Smooth muscle cell (in vitro differentiated cells): ENCODE measurements around the gene CHD9NB. TPM values are rescaled to one million over a fixed set of nuclear protein-coding genes. Genes with fewer than 3 reads are reported as not detected.

Source experiments
- DNase-seq: peaks from one replicate; lab custom pipeline; 2025; ENCODE audit not compliant: unreplicated experiment; lab: John Stamatoyannopoulos, UW
- H2AFZ ChIP-seq: fragments of 200-600 bp; sonication (generic); 2 replicates; pipeline ENCODE4 v1.6.0; 2016; ENCODE audit warnings: antibody characterized with exemption, low read depth, mild to moderate bottlenecking
- H3F3A ChIP-seq: fragments of 200-600 bp; sonication (generic); 2 replicates; pipeline ENCODE4 v1.6.0; 2017; ENCODE audit warnings: antibody characterized with exemption, low read depth
- H3K27ac ChIP-seq: fragments of 200-600 bp; sonication (generic); 2 replicates; pipeline ENCODE4 v1.5.1; 2016; ENCODE audit warnings: low read depth, mild to moderate bottlenecking
- H3K27me3 ChIP-seq: fragments of 200-600 bp; sonication (generic); 2 replicates; pipeline ENCODE4 v1.6.1; 2016; ENCODE audit warnings: low read depth, mild to moderate bottlenecking
- H3K36me3 ChIP-seq: fragments of 200-600 bp; sonication (generic); 2 replicates; pipeline ENCODE4 v1.5.1; 2016; ENCODE audit warnings: low read depth
- H3K4me1 ChIP-seq: fragments of 200-600 bp; sonication (generic); 2 replicates; pipeline ENCODE4 v1.5.1; 2016; ENCODE audit warnings: low read depth
- H3K4me2 ChIP-seq: fragments of 200-600 bp; sonication (generic); 2 replicates; pipeline ENCODE4 v1.6.0; 2016; ENCODE audit warnings: mild to moderate bottlenecking
- H3K4me3 ChIP-seq: fragments of 200-600 bp; sonication (generic); 2 replicates; pipeline ENCODE4 v1.5.1; 2016; ENCODE audit warnings: mild to moderate bottlenecking
- H3K79me2 ChIP-seq: fragments of 200-600 bp; sonication (generic); 2 replicates; pipeline ENCODE4 v1.6.0; 2016; ENCODE audit warnings: low read depth, mild to moderate bottlenecking
- H3K9ac ChIP-seq: fragments of 200-600 bp; sonication (generic); 2 replicates; pipeline ENCODE4 v1.6.0; 2016; ENCODE audit warnings: low read depth
- H3K9me3 ChIP-seq: fragments of 200-600 bp; sonication (generic); replicated peaks from 2 replicates; pipeline ENCODE4 v1.5.1; 2016; ENCODE audit warnings: low read depth
- H4K20me1 ChIP-seq: fragments of 200-600 bp; sonication (generic); 2 replicates; pipeline ENCODE4 v1.6.0; 2016; ENCODE audit warnings: low read depth
- WGBS: methylation state at CpG from one replicate; pipeline ENCODE4 v1.1.7; 2016; ENCODE audit warnings: low lambda C conversion rate; 5-methylcytosine and 5-hydroxymethylcytosine counted together
- polyA plus RNA-seq: library from polyadenylated mRNA; unstranded; fragments of >200 nt; fragmentation: Nextera tagmentation; extraction: Ambion mirVana; gene quantifications from 2 replicates; pipeline ENCODE4 v1.2.1, GENCODE V29; 2016
- total RNA-seq: library from RNA; depleted of rRNA; stranded (reverse); fragments of >200 nt; gene quantifications from 2 replicates; pipeline ENCODE4 v1.2.3, GENCODE V29; 2014
- TF ChIP-seq, protein P1 (sequence below): fragments of 200-600 bp; sonication (generic); IDR thresholded peaks from 2 replicates; pipeline ENCODE4 v1.5.1; 2017; ENCODE audit warnings: borderline replicate concordance, mild to moderate bottlenecking, antibody characterized with exemption; ENCODE audit not compliant: insufficient read depth, poor library complexity, severe bottlenecking

CHD9NB gene
- total and polyA plus RNA-seq, 2 experiments from 2014 or later: not detected

DNA sequence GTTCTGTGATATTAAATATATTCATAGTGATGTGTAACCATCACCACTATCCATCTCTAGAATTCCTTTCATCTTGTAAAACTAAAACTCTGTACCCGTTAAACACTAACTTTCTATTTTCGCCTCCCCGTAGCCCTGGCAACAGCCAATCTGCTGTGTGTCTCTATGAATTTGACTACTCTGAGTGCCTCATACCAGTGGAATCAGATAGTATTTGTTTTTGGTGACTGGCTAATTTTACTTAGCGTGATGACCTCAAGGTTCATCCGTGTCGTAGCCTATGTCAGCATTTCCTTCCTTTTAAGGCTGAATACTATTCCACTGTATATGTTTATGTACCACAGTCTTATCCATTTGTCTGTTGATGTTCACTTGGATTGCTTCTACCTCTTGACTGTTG is 20.3 kb upstream of the CHD9NB start:
- H3K9me3 ChIP-seq: no peaks in the 10 kb centered on the region
- no peak overlapping the region for H2AFZ ChIP-seq
- 96% methylated on average over 6 of the region's 6 CpGs for WGBS
- TF ChIP-seq, protein P1, sequence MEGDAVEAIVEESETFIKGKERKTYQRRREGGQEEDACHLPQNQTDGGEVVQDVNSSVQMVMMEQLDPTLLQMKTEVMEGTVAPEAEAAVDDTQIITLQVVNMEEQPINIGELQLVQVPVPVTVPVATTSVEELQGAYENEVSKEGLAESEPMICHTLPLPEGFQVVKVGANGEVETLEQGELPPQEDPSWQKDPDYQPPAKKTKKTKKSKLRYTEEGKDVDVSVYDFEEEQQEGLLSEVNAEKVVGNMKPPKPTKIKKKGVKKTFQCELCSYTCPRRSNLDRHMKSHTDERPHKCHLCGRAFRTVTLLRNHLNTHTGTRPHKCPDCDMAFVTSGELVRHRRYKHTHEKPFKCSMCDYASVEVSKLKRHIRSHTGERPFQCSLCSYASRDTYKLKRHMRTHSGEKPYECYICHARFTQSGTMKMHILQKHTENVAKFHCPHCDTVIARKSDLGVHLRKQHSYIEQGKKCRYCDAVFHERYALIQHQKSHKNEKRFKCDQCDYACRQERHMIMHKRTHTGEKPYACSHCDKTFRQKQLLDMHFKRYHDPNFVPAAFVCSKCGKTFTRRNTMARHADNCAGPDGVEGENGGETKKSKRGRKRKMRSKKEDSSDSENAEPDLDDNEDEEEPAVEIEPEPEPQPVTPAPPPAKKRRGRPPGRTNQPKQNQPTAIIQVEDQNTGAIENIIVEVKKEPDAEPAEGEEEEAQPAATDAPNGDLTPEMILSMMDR: no peak
- H3K4me3 ChIP-seq: no peak overlapping the region
- no peaks in the 10 kb centered on the region for H3K36me3 ChIP-seq
- H3K4me1 ChIP-seq: peaks cover 6% of the 10 kb centered on the region
- no peaks in the 10 kb centered on the region for H4K20me1 ChIP-seq
- H3K9ac ChIP-seq: no peak overlapping the region
- no peaks in the 10 kb centered on the region for H3K27me3 ChIP-seq
- no peaks in the 10 kb centered on the region for H3F3A ChIP-seq
- peaks cover 82% of the 10 kb centered on the region for H3K79me2 ChIP-seq
- H3K4me2 ChIP-seq: no peak overlapping the region
- no peak for DNase-seq
- no peak overlapping the region for H3K27ac ChIP-seq

DNA sequence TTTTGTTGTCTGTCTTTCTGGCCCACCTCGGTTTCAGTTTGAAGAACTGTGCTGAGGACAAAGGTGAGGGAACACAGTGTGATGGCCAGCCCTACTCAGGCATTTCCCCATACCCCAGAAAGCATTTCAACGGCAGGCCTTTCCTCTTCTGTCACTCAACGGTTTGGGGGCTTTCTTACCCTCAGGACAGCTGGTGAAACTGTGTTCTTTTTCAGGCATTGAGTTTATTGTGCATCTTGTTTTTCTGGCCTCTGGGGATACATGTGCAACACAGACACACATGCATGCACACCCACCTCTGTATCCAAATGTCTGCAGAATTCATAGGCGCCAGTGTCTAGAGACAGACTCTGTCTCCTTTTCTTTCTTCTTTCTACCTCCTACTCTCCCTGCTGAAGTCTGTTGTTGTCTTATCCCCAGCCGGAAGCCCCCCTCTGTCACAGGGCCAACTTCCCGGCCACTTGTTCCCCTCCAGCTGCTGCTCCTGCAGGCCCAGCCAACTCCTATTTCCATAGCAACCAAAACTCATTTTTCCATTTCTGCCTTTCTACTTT is 19.1 kb upstream of the CHD9NB start:
- Histone ChIP-seq H3K4me2 (no peak overlapping the region), H3F3A (no peaks in the 10 kb centered on the region), H3K9me3 (no peaks in the 10 kb centered on the region), H2AFZ (no peak overlapping the region), H4K20me1 (no peaks in the 10 kb centered on the region), H3K9ac (no peak overlapping the region), H3K79me2 (peaks cover 86% of the 10 kb centered on the region), H3K4me3 (no peak overlapping the region), H3K27ac (no peak overlapping the region), H3K36me3 (no peaks in the 10 kb centered on the region), H3K27me3 (no peaks in the 10 kb centered on the region), H3K4me1 (peaks cover 6% of the 10 kb centered on the region)
- TF ChIP-seq, protein P1: no peak
- DNase-seq: no peak
- WGBS: 85% methylated on average over 6 of the region's 6 CpGs

DNA sequence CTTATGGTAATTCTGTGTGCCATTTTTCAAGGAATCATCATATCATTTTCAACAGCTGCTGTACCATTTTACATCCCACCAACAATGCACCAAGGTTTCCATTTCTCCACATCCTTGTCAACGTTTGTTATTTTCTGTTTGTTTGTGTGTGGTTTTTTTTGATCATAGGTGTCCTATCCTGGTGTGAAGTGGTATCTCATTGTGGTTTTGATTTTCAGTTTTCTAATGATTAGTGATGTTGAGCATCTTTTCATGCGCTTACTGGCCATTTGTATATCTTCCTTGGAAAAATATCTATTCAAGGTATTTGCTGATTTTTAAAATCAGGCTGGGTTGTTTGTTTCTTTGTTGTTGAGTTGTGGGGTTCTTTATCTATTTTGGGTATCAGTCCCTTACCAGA is 17.1 kb upstream of the CHD9NB start:
- WGBS: 95% methylated on average over 2 of the region's 2 CpGs
- Histone ChIP-seq H3K4me3 (no peak overlapping the region), H3K27me3 (no peaks in the 10 kb centered on the region), H3K4me1 (peaks cover 6% of the 10 kb centered on the region), H3K4me2 (no peak overlapping the region), H2AFZ (no peak overlapping the region), H3K9me3 (no peaks in the 10 kb centered on the region), H4K20me1 (no peaks in the 10 kb centered on the region), H3F3A (peaks cover 4% of the 10 kb centered on the region), H3K36me3 (no peaks in the 10 kb centered on the region), H3K9ac (no peak overlapping the region), H3K79me2 (peaks cover 82% of the 10 kb centered on the region), H3K27ac (no peak overlapping the region)
- TF ChIP-seq, protein P1: no peak
- no peak for DNase-seq

DNA sequence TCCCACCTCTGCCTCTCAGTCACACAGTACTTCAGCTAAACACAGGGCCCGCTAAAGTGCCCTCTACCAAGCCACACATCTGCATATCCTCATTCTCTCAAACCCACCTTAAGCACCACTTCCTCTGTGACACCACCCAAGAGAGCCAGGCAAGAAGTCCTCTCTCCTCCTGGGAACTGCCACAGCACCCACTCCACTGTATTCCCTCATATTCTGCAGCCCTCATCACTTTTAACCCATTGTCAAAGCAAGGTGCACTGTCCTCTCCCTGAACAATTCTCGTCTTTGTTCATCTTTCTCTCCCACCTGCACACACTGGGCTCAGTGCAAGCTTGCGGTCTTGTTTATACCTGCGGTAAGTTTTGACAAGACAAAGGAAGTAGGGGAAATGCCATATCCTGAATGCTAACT is 15.7 kb upstream of the CHD9NB start:
- peaks cover 71% of the 10 kb centered on the region for H3K79me2 ChIP-seq
- no peak overlapping the region for H3K4me3 ChIP-seq
- 94% methylated on average over 4 of the region's 4 CpGs for WGBS
- H3K9me3 ChIP-seq: no peaks in the 10 kb centered on the region
- H4K20me1 ChIP-seq: no peaks in the 10 kb centered on the region
- H2AFZ ChIP-seq: no peak overlapping the region
- peaks cover 6% of the 10 kb centered on the region for H3K4me1 ChIP-seq
- no peak overlapping the region for H3K4me2 ChIP-seq
- H3K9ac ChIP-seq: no peak overlapping the region
- H3F3A ChIP-seq: peaks cover 4% of the 10 kb centered on the region
- TF ChIP-seq, protein P1: no peak
- no peak overlapping the region for H3K27ac ChIP-seq
- no peaks in the 10 kb centered on the region for H3K27me3 ChIP-seq
- no peaks in the 10 kb centered on the region for H3K36me3 ChIP-seq
- no peak for DNase-seq
